Naive B cell (primary cell): ENCODE data around the gene ANO9. TPM values are rescaled to one million over a fixed set of nuclear protein-coding genes. Genes with fewer than 3 reads are reported as not detected.

Experiments used
- ATAC-seq, 2 donors: fragments of 150-1000 bp; cut with Tn5 transposase; 2 replicates each; pipeline ENCODE4 v1.10.0; 2021; ENCODE audit warnings: low read depth in 2 of 2, mild to moderate bottlenecking in 2 of 2, moderate library complexity in 2 of 2
- DNase-seq: peaks from one replicate; pipeline ENCODE4 v3.0.0; 2022
- H3K27ac Mint-ChIP-seq, 6 donors: one replicate each; pipeline ENCODE4 v1.8.0; 2020 to 2022; ENCODE audit warnings: mild to moderate bottlenecking in 6 of 6, mixed read lengths in 6 of 6, moderate library complexity in 5 of 6, inconsistent platforms in 2 of 6
- H3K27me3 Mint-ChIP-seq, 3 donors: one replicate each; pipeline ENCODE4 v1.8.0; 2021 to 2022; ENCODE audit warnings: mixed read lengths in 3 of 3, mild to moderate bottlenecking in 1 of 3
- H3K36me3 Mint-ChIP-seq, 2 donors: one replicate each; pipeline ENCODE4 v1.8.0; 2020 to 2022; ENCODE audit warnings: mixed read lengths in 2 of 2, inconsistent platforms in 1 of 2, mild to moderate bottlenecking in 1 of 2
- H3K4me1 Mint-ChIP-seq, 3 donors: one replicate each; pipeline ENCODE4 v1.8.0; 2020 to 2022; ENCODE audit warnings: mixed read lengths in 3 of 3, inconsistent platforms in 1 of 3, mild to moderate bottlenecking in 1 of 3, moderate library complexity in 1 of 3
- H3K4me3 Mint-ChIP-seq, 8 donors: one replicate each; pipeline ENCODE4 v1.8.0; 2020 to 2022; ENCODE audit warnings: mild to moderate bottlenecking in 8 of 8, mixed read lengths in 8 of 8, moderate library complexity in 8 of 8, inconsistent platforms in 2 of 8
- H3K9me3 Mint-ChIP-seq, 7 donors: one replicate each; pipeline ENCODE4 v1.8.0; 2020 to 2022; ENCODE audit warnings: mixed read lengths in 7 of 7, mild to moderate bottlenecking in 5 of 7, inconsistent platforms in 2 of 7, moderate library complexity in 1 of 7
- polyA plus RNA-seq, 6 donors: library from polyadenylated mRNA; unstranded; fragments of 300-500 nt; fragmentation: Illumina TruSeq; gene quantifications; one replicate each; pipeline ENCODE4 v1.2.3, GENCODE V29; 2021; ENCODE audit warnings: low read depth in 6 of 6

ANO9 gene
- polyA plus RNA-seq, 6 donors from 2014 or later = 1.9 to 4.5 (median 3.4) TPM; not detected in 1

GRCh38 chr11:380491-380890 lies 61.3 kb downstream of the ANO9 start:
- ATAC-seq (no peak), DNase-seq (no peak)
- H3K36me3 Mint-ChIP-seq = no peaks in the 10 kb centered on the region
- H3K4me3 Mint-ChIP-seq = no peak overlapping the region
- peaks cover 4 to 40% (median 39%) of the 10 kb centered on the region in 3 donors for H3K27me3 Mint-ChIP-seq
- peaks cover 0 to 17% (median 8%) of the 10 kb centered on the region in 3 donors for H3K4me1 Mint-ChIP-seq
- H3K27ac Mint-ChIP-seq = no peak overlapping the region
- H3K9me3 Mint-ChIP-seq = no peaks in the 10 kb centered on the region

GRCh38 chr11:380095-380480 lies 61.7 kb downstream of the ANO9 start:
- Mint-ChIP-seq H3K27me3 (peaks cover 4 to 40% (median 39%) of the 10 kb centered on the region in 3 donors), H3K9me3 (no peaks in the 10 kb centered on the region), H3K27ac (no peak overlapping the region), H3K4me1 (peaks cover 0 to 17% (median 8%) of the 10 kb centered on the region in 3 donors), H3K4me3 (no peak overlapping the region), H3K36me3 (no peaks in the 10 kb centered on the region)
- ATAC-seq (no peak), DNase-seq (no peak)

- Mint-ChIP-seq H3K4me1 (peaks cover 0 to 17% (median 8%) of the 10 kb centered on the region in 3 donors), H3K9me3 (no peaks in the 10 kb centered on the region), H3K27ac (no peak overlapping the region), H3K36me3 (no peaks in the 10 kb centered on the region), H3K27me3 (peaks cover 4 to 40% (median 39%) of the 10 kb centered on the region in 3 donors), H3K4me3 (no peak overlapping the region)
- ATAC-seq = no peak
- DNase-seq = no peak
Measured at GRCh38 chr11:379205-380094, 62.4 kb downstream of the ANO9 start.

GRCh38 chr11:377883-378500 lies 63.8 kb downstream of the ANO9 start:
- ATAC-seq (no peak), DNase-seq (no peak)
- H3K27ac Mint-ChIP-seq = no peak overlapping the region
- peaks cover 0 to 3% (median 0%) of the 10 kb centered on the region in 7 donors for H3K9me3 Mint-ChIP-seq
- H3K27me3 Mint-ChIP-seq = peaks cover under 1 to 29% (median 27%) of the 10 kb centered on the region in 3 donors
- peaks cover 7 to 22% (median 7%) of the 10 kb centered on the region in 3 donors for H3K4me1 Mint-ChIP-seq
- H3K4me3 Mint-ChIP-seq = peak overlapping the region in 1 of 8 donors; percentile 14
- no peaks in the 10 kb centered on the region for H3K36me3 Mint-ChIP-seq

- no peak for DNase-seq
- H3K36me3 Mint-ChIP-seq = no peaks in the 10 kb centered on the region
- H3K27ac Mint-ChIP-seq = peak overlapping the region in 1 of 6 donors; percentile 89
Measured at GRCh38 chr11:377174-377865, 64.5 kb downstream of the ANO9 start.

GRCh38 chr11:376531-377173 lies 65.2 kb downstream of the ANO9 start:
- Mint-ChIP-seq H3K9me3 (peaks cover 0 to 3% (median 0%) of the 10 kb centered on the region in 7 donors), H3K27ac (no peak overlapping the region), H3K36me3 (no peaks in the 10 kb centered on the region), H3K27me3 (peaks cover 0 to 26% (median 22%) of the 10 kb centered on the region in 3 donors), H3K4me1 (peaks cover 3 to 19% (median 7%) of the 10 kb centered on the region in 3 donors), H3K4me3 (no peak overlapping the region)
- ATAC-seq (no peak), DNase-seq (no peak)

More at GRCh38 chr11:377174-377865, 64.5 kb downstream of the ANO9 start:
- Mint-ChIP-seq H3K27me3 (peaks cover 0 to 25% (median 24%) of the 10 kb centered on the region in 3 donors), H3K4me3 (no peak overlapping the region), H3K9me3 (peaks cover 0 to 3% (median 0%) of the 10 kb centered on the region in 7 donors), H3K4me1 (peaks cover 7 to 22% (median 7%) of the 10 kb centered on the region in 3 donors)
- ATAC-seq = no peak

GRCh38 chr11:375065-376025 lies 66.5 kb downstream of the ANO9 start:
- ATAC-seq (no peak), DNase-seq (no peak)
- no peak overlapping the region for H3K27ac Mint-ChIP-seq

GRCh38 chr11:373716-374551 lies 67.9 kb downstream of the ANO9 start:
- Mint-ChIP-seq H3K4me3 (no peak overlapping the region), H3K27me3 (peaks cover 3 to 40% (median 34%) of the 10 kb centered on the region in 3 donors), H3K27ac (peak overlapping the region in 3 of 6 donors; percentile 50 to 86 (median 65)), H3K36me3 (no peaks in the 10 kb centered on the region), H3K9me3 (peaks cover 0 to 3% (median 0%) of the 10 kb centered on the region in 7 donors), H3K4me1 (peaks cover 7 to 17% (median 7%) of the 10 kb centered on the region in 3 donors)
- no peak for ATAC-seq
- no peak for DNase-seq

More at GRCh38 chr11:375065-376025, 66.5 kb downstream of the ANO9 start:
- Mint-ChIP-seq H3K4me3 (no peak overlapping the region), H3K9me3 (peaks cover 0 to 3% (median 0%) of the 10 kb centered on the region in 7 donors), H3K27me3 (peaks cover 3 to 39% (median 35%) of the 10 kb centered on the region in 3 donors), H3K36me3 (no peaks in the 10 kb centered on the region), H3K4me1 (peaks cover 7 to 19% (median 7%) of the 10 kb centered on the region in 3 donors)

- peaks cover 0 to 4% (median 0%) of the 10 kb centered on the region in 7 donors for H3K9me3 Mint-ChIP-seq
- peaks cover 0 to 7% of the 10 kb centered on the region in 2 donors for H3K36me3 Mint-ChIP-seq
- no peak overlapping the region for H3K27ac Mint-ChIP-seq
- H3K4me1 Mint-ChIP-seq = peaks cover 7 to 14% (median 10%) of the 10 kb centered on the region in 3 donors
- no peak for DNase-seq
- H3K27me3 Mint-ChIP-seq = peaks cover 5 to 39% (median 34%) of the 10 kb centered on the region in 3 donors
- no peak overlapping the region for H3K4me3 Mint-ChIP-seq
- ATAC-seq = no peak
Measured at GRCh38 chr11:372809-373715, 68.7 kb downstream of the ANO9 start.

GRCh38 chr11:371716-372590 lies 69.9 kb downstream of the ANO9 start:
- Mint-ChIP-seq H3K9me3 (peaks cover 0 to 4% (median 0%) of the 10 kb centered on the region in 7 donors), H3K36me3 (peaks cover 0 to 7% of the 10 kb centered on the region in 2 donors), H3K4me3 (peak overlapping the region in 3 of 8 donors; percentile 29 to 44 (median 37)), H3K4me1 (peaks cover 7 to 15% (median 15%) of the 10 kb centered on the region in 3 donors), H3K27ac (peak overlapping the region in 2 of 6 donors; percentile 6 to 47), H3K27me3 (peaks cover 16 to 43% (median 38%) of the 10 kb centered on the region in 3 donors)
- ATAC-seq (no peak), DNase-seq (no peak)
